ENCODE results near the gene NLGN3. TPM values are rescaled to one million over a fixed set of nuclear protein-coding genes. Genes with fewer than 3 reads are reported as not detected.

NLGN3 gene
- total RNA-seq, 3 donors from 2014 or later: under 0.01 to 1.0 (median 0.32) TPM

GRCh38 chrX:71103110-71103983, 41.3 kb upstream of the NLGN3 start:
- H3K4me1 ChIP-seq: no peaks in the 10 kb centered on the region
- no peaks in the 10 kb centered on the region for H3K36me3 ChIP-seq
- peak overlapping the region; percentile 48 to 73 for H3K27ac ChIP-seq
- no peak overlapping the region for H3K4me3 ChIP-seq
- DNase-seq (ENCODE audit: low spot score in 2 of 2): no peak
- intact Hi-C loops (cut with DNase I; ENCODE audit: low total_unique reads): no loop called here
- TF ChIP-seq POLR2AphosphoS5 (IDR thresholded peaks at IDR 0.05): no peak
- no peaks in the 10 kb centered on the region for H3K9me3 ChIP-seq
- peaks cover 0 to 57% of the 10 kb centered on the region in 2 donors for H3K27me3 ChIP-seq

GRCh38 chrX:71105628-71106027, 39.0 kb upstream of the NLGN3 start:
- DNase-seq (ENCODE audit: low spot score in 2 of 2): no peak
- no peak for TF ChIP-seq POLR2AphosphoS5 (IDR thresholded peaks at IDR 0.05)
- no peak for TF ChIP-seq CTCF (IDR thresholded peaks at IDR 0.05)
- TF ChIP-seq POLR2A (IDR thresholded peaks at IDR 0.05): no peak

GRCh38 chrX:71106427-71106826, 38.2 kb upstream of the NLGN3 start, which contains the start of gene CXorf65:
CXorf65 (minus strand) TSS chrX:71106740; CDS start chrX:71106556, 184 bp downstream.
- no peak for DNase-seq (ENCODE audit: low spot score in 2 of 2)
- no peak within 1 kb of the TSS for H3K4me3 ChIP-seq
- TF ChIP-seq POLR2AphosphoS5 (IDR thresholded peaks at IDR 0.05): no peak
- TF ChIP-seq CTCF (IDR thresholded peaks at IDR 0.05): no peak
- TF ChIP-seq POLR2A (IDR thresholded peaks at IDR 0.05): no peak
- no peak within 1 kb of the TSS for H3K27ac ChIP-seq
- no peaks in the 10 kb centered on the region for H3K9me3 ChIP-seq
- no peaks in the 10 kb centered on the region for H3K4me1 ChIP-seq
- H3K36me3 ChIP-seq: no peaks in the 10 kb centered on the region
- H3K27me3 ChIP-seq: peaks cover 0 to 53% of the 10 kb centered on the region in 2 donors
- intact Hi-C loops (cut with DNase I; ENCODE audit: low total_unique reads): no loop called here

More at GRCh38 chrX:71105628-71106027, 39.0 kb upstream of the NLGN3 start:
- H3K27me3 ChIP-seq: peaks cover 0 to 53% of the 10 kb centered on the region in 2 donors
- no peaks in the 10 kb centered on the region for H3K9me3 ChIP-seq
- H3K4me3 ChIP-seq: no peak overlapping the region
- no peaks in the 10 kb centered on the region for H3K4me1 ChIP-seq
- H3K36me3 ChIP-seq: no peaks in the 10 kb centered on the region
- no peak overlapping the region for H3K27ac ChIP-seq
- intact Hi-C loops (cut with DNase I; ENCODE audit: low total_unique reads): no loop called here

- intact Hi-C loops (cut with DNase I; ENCODE audit: low total_unique reads): no loop called here
- H3K4me3 ChIP-seq: no peak overlapping the region
- TF ChIP-seq CTCF (IDR thresholded peaks at IDR 0.05) (no peak), POLR2A (IDR thresholded peaks at IDR 0.05) (no peak), POLR2AphosphoS5 (IDR thresholded peaks at IDR 0.05) (no peak)
- no peaks in the 10 kb centered on the region for H3K9me3 ChIP-seq
- no peak for DNase-seq (ENCODE audit: low spot score in 2 of 2)
- H3K27me3 ChIP-seq: peaks cover 0 to 53% of the 10 kb centered on the region in 2 donors
- H3K4me1 ChIP-seq: no peaks in the 10 kb centered on the region
- no peaks in the 10 kb centered on the region for H3K36me3 ChIP-seq
- no peak overlapping the region for H3K27ac ChIP-seq
Observed at GRCh38 chrX:71107245-71107644, 37.4 kb upstream of the NLGN3 start.

GRCh38 chrX:71107762-71108360, 36.8 kb upstream of the NLGN3 start:
- no peak overlapping the region for H3K27ac ChIP-seq
- H3K4me1 ChIP-seq: no peaks in the 10 kb centered on the region
- H3K4me3 ChIP-seq: no peak overlapping the region
- no peaks in the 10 kb centered on the region for H3K9me3 ChIP-seq
- H3K36me3 ChIP-seq: no peaks in the 10 kb centered on the region
- H3K27me3 ChIP-seq: peaks cover 0 to 49% of the 10 kb centered on the region in 2 donors
- no peak for DNase-seq (ENCODE audit: low spot score in 2 of 2)
- intact Hi-C loops (cut with DNase I; ENCODE audit: low total_unique reads): no loop called here
- TF ChIP-seq POLR2AphosphoS5 (IDR thresholded peaks at IDR 0.05) (no peak), CTCF (IDR thresholded peaks at IDR 0.05) (no peak), POLR2A (IDR thresholded peaks at IDR 0.05) (no peak)
